GM12878 (cell line): Measurements from ENCODE around the gene CLSTN2. TPM values are rescaled to one million over a fixed set of nuclear protein-coding genes. Genes with fewer than 3 reads are reported as not detected.

Source experiments
- BCL11A ChIP-seq: IDR thresholded peaks from 2 replicates; pipeline ENCODE4 v1.6.1; 2011; ENCODE audit warnings: low read depth, low read length
- BCLAF1 ChIP-seq: fragments of 450-650 bp; IDR thresholded peaks from 2 replicates; pipeline ENCODE4 v1.6.1; 2017; ENCODE audit warnings: antibody characterized with exemption, mild to moderate bottlenecking, moderate library complexity
- CEBPZ ChIP-seq: fragments of 150-350 bp; IDR thresholded peaks from 2 replicates; pipeline ENCODE4 v1.6.1; 2016; ENCODE audit warnings: low read depth, low read length
- CREB1 ChIP-seq: IDR thresholded peaks from 2 replicates; pipeline ENCODE4 v1.6.1; 2012; ENCODE audit warnings: low read depth, mild to moderate bottlenecking, inconsistent platforms
- CREM ChIP-seq: IDR thresholded peaks from 2 replicates; pipeline ENCODE4 v1.6.1; 2014; ENCODE audit warnings: antibody characterized with exemption, low read depth
- EED ChIP-seq: sonication (generic); IDR thresholded peaks from 2 replicates; pipeline ENCODE4 v1.6.1; 2016; ENCODE audit warnings: antibody characterized with exemption, low read depth
- ESRRA ChIP-seq: IDR thresholded peaks from 2 replicates; pipeline ENCODE4 v1.6.1; 2012; ENCODE audit warnings: mild to moderate bottlenecking, low read length, improper control_type of control experiment
- GATAD2B ChIP-seq: fragments of 450-650 bp; conservative IDR thresholded peaks from 2 replicates; pipeline ENCODE4 v1.6.1; 2017; ENCODE audit warnings: low read depth, mild to moderate bottlenecking, moderate library complexity
- RCOR1 ChIP-seq: conservative IDR thresholded peaks from 2 replicates; pipeline ENCODE4 v1.6.1; 2012; ENCODE audit warnings: low read depth, low read length, improper control_type of control experiment
- SRF ChIP-seq, 2 experiments: IDR thresholded peaks; 2 replicates each; pipeline ENCODE4 v1.6.1; 2011; ENCODE audit warnings: low read depth in 2 of 2, low read length in 2 of 2, mild to moderate bottlenecking in 1 of 2, moderate library complexity in 1 of 2
- ZBTB4 ChIP-seq: fragments of 450-650 bp; formaldehyde crosslinking; IDR thresholded peaks from 2 replicates; pipeline ENCODE4 v1.4.0; 2022; ENCODE audit warnings: mild to moderate bottlenecking, moderate library complexity
- ZNF687 ChIP-seq: fragments of 450-650 bp; IDR thresholded peaks from 2 replicates; pipeline ENCODE4 v1.6.1; 2017; ENCODE audit warnings: mild to moderate bottlenecking, moderate library complexity
- polyA plus RNA-seq, 11 experiments: library from polyadenylated mRNA; depleted of rRNA in 4 of 11; unstranded in 6 of 11; stranded (reverse) in 5 of 11; fragments of >200 nt; fragmentation: Nextera tagmentation in 4 of 11; fragmentation: Illumina TruSeq in 1 of 11; extraction: Ambion mirVana in 4 of 11; extraction: Trizol in 1 of 11; gene quantifications; 1 replicate in 1 of 11; 2 replicates in 10 of 11; pipeline versions ENCODE4 v1.2.1 to v1.2.3, GENCODE V29; 2011 to 2016; ENCODE audit warnings: inconsistent platforms in 2 of 11, missing spikeins in 2 of 11, low read depth in 1 of 11
- total RNA-seq, 4 experiments: library from RNA; depleted of rRNA in 3 of 4; stranded (reverse); fragments of >200 nt in 3 of 4; fragmentation: Illumina TruSeq in 1 of 4; extraction: Trizol in 1 of 4; gene quantifications; 2 replicates each; pipeline versions ENCODE4 v1.2.1 to v1.2.3, GENCODE V29; 2013 to 2021

Gene CLSTN2
- total and polyA plus RNA-seq, 10 of the 15 experiments (the other 5 are each of a cell fraction or from before 2014, with no cell fraction given), result under 0.01 to 0.10 (median under 0.01) TPM; not detected in 5

- TF ChIP-seq BCLAF1 (no peak), CEBPZ (no peak), CREB1 (no peak), EED (no peak), ESRRA (no peak), RCOR1 (no peak), BCL11A (no peak), ZBTB4 (CRISPR knock-in tag) (no peak), GATAD2B (no peak), SRF (IDR thresholded peaks at IDR 0.05; ENCODE audit: low read depth in 2 of 2, low read length in 2 of 2) (no peak), CREM (no peak), ZNF687 (no peak)
These were observed 285.0 kb downstream of the CLSTN2 start (continued) for GRCh38 chr3:140219923-140220452.
